Hematopoietic multipotent progenitor cell treated with erythropoietin and hydrocortisone succinate and interleukin-3 and kit ligand, for 8 days (in vitro differentiated cells): ENCODE measurements around the gene TAGLN.

Experiments
- DNase-seq: peaks from one replicate; pipeline ENCODE4 v3.0.0-alpha.2; 2015

Gene TAGLN

DNA sequence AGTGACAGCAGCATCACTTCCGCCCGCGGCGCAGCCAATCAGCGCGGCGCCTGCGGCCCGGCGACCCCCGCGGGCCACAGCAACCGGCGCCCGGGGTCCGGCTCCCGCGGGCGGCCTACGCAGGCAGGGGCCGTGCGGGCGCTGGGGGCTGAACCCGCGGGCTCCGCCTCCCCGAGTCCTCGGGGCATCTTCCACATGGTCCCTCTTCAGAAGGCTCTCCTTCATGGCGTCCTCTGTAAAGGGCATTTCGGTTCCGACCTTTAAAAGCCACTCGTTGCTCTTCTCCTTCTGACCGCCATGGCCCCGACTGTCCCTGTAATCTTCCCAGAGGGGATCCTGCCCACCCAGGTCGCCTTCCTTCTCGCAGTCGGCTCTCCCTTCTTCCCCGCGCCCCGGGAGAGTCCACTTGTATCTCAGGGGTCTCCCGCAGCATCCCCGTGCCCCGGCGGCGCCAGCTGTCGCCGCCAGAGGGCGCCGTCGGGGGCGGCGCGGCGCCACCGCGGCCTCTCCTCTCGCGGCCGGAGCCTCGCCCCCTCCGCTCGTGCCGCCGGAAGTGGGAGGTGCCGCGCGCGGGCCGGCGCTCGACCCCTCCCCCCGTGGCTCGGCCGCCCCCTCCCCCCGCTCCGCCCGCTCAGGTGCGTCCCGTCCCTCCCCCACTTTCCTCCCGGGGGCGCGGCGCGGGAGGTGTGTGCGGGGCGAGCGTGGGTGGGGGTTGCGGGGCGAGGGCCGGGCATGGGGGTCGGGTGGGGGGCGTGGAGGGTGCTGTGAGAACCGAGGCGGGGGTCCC lies 33.1 kb downstream of the TAGLN start, which contains the start of gene RNF214:
TSS of gene RNF214 (plus strand) at position 580 of the 787 bp plus-strand sequence. CDS start 1,602 bp downstream, outside the sequence.
- DNase-seq = peak; percentile 81

DNA sequence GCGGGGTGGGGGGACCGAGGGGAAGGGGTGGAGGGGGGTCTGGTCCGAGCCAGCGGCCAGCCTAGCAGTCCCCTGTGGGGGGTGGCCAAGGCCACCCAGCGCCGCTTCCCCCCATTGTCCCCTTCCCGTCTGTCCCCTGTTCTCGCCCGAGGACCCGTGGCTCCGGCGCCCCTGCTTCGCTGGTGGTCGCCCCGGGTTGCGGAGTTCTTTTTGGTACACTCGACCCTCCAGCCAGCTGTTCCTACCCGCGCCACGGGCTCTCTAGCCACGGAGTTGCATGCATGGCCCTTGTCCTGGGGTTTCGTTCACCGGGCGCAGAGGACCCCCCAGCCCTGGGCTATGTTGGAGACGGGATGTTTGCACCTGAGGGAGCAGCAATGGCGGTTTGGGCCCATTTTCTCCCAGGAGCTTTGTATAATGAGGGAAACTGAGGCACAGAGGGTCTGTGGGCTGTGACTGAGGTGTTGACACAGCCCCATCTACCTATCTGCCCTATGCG lies 33.8 kb downstream of the TAGLN start:
- DNase-seq = no peak

DNA sequence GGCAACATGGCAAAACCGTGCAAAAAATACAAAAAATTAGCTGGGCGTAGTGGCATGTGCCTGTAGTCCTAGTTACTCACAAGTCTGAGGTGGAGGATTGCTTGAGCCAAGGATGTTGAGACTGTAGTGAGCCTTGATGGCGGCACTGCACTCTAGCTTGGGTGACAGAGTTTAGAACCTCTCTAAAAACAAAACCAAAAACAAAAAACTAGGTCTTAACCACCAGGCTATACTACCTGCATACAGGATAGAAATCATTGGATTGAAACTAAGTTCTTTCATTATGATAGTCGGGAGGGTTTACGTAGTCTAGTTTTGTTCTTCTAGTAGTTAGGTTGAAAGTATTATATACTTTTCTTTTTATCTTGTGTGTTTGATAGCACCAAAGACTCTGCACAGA lies 39.1 kb downstream of the TAGLN start:
- no peak for DNase-seq

DNA sequence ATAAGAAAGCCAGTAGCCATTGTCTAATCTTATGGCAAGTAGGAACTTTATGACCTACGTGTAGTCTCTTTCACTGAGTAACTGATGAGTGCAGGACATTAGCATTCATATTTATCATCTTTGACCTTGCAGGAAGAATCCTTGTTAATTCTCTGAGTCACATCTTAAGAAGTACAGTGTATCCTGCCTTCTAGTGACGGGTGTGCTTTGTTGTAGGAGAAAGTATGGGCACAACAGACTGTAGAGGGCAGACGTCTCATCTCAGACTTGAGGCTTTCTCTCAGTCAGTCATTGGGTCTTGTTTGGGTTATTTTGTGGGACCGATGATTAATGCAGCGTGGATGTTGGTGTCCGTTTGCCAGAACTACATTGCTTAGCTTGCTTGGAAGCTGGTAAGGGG lies 40.1 kb downstream of the TAGLN start:
- DNase-seq = no peak

DNA sequence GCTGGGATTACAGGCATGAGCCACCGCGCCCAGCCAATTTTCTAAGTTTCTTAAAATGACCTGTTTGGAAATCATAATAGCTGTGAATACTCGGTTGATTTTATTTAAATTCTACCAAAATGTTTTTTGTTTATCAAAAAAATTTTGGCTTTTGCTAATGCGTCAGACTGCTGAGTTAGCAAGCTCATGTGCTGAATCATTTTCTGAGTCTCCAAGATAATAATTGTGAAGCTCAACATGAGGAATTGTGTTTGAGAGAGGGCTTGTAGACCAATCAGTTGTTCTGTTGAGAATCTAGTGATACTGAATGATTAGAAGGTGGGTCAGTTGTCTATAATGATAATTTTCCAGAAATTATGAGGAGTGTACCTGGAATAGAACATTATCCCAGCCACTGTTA lies 49.2 kb downstream of the TAGLN start:
- DNase-seq = no peak

DNA sequence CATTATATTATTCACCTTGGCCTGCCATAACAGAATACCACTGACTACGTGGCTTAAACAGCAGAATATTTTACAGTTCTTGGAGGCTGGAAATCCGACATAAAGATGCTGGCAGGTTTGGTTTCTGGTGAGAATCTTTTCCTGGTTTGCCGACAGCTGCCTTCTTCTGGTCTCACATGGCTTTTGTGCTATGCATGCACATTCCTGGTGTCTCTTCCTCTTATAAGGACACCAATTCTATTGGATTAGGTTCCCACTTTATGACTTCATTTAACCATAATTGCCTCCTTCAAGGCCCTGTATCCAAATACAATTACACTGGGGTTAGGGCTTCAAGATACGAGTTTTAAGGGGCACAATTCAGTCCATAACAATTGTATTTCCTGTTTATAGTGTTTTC lies 50.4 kb downstream of the TAGLN start:
- DNase-seq = no peak

DNA sequence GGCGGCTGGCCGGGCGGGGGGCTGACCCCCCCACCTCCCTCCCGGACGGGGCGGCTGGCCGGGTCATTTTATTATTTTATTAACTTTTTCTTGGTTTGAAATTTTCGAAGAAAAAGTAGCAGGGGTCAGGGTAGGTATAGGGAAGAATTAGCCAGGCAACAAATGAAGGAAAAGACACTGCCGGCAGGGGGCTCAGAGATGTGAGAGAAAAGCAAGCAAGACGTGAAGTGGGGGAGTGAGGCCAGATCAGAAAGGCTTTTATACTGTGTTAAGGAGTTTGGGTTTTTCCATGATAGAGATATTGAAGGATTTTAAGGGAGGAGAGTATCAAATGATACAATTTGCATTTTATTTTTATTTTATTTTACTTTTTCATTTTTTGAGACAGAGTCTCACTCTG lies 52.3 kb downstream of the TAGLN start:
- DNase-seq = no peak

DNA sequence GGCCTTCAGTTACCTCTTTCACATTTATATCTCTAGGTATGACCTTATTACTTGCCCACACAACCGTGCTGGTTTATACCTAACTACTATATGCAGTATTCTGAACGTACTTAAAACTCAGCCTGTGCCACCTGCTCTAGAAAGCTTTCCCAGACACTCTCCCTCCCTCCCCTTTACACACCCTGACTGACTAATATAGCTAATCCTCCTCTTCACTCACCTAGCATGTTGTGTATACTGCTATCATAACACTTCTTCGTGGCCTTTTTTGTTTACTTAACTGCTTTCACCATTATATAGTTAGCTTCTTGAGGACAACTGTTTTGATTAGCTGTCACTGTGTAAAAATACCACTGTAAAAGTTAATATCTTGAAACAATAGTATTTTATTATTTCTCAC lies 56.8 kb downstream of the TAGLN start:
- DNase-seq = no peak

DNA sequence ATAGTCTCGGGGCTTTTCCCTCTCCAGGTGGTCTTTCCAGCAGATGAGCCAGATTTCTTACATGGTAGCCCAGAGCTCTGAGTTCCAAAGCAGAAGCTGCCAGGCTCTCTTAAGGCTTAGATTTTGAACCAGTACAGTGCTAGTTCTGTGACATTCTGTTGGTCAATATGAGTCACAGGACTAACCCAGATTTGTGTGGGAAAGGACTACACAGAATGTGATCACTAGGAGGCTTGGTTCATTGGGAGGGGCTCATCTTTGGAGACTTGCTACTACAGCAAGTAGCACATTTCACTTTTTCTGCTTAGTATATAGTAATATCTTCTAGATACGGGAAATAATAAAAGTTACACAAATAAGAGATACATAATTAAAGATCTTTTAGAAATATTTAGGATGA lies 57.4 kb downstream of the TAGLN start:
- no peak for DNase-seq
